RWPE1 (cell line): Measurements from ENCODE around the gene C11orf86.

Source experiments
- CTCF ChIA-PET: fragments of 350-600 bp; sonication (Branson Sonifier 250); formaldehyde crosslinking; extraction: SDS; loops from one replicate; lab custom pipeline; 2021; lab: Yijun Ruan, JAX
- POLR2A ChIA-PET: fragments of 400-600 bp; formaldehyde crosslinking; extraction: SDS; loops from one replicate; lab custom pipeline; 2020; ENCODE audit warnings: antibody characterized with exemption; ENCODE audit not compliant: low non-redundant PET; lab: Yijun Ruan, JAX
- DNase-seq: peaks from one replicate; pipeline ENCODE4 v3.0.0; 2012; ENCODE audit warnings: low spot score
- H3K27ac ChIP-seq: fragments of 450-650 bp; 2 replicates; pipeline ENCODE4 v1.5.1; 2017
- TF ChIP-seq, protein P1 (sequence below): fragments of 450-650 bp; conservative IDR thresholded peaks from 2 replicates; pipeline ENCODE4 v1.5.1; 2017; ENCODE audit warnings: low read depth, mild to moderate bottlenecking

C11orf86 gene

DNA sequence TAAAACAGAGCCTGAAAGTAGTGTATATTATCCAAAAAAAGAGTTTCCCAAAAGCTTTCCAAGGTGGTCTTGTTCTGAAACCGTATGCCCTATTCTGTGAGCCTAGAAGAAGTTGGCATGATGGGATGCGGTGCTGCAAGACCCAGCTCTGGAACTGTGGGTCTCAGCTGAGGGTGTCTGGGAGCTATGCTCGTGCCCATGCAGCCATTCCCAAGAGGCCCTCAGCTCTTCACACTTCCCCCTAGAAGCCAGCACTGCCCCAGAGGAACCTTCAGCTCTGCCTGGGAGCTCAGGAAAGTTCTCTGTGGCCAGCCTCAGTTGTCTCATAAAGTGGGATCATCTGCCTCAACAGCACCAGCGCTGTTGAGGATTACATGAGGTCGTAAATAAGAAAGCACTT is 41.4 kb downstream of the C11orf86 start:
- TF ChIP-seq, protein P1, sequence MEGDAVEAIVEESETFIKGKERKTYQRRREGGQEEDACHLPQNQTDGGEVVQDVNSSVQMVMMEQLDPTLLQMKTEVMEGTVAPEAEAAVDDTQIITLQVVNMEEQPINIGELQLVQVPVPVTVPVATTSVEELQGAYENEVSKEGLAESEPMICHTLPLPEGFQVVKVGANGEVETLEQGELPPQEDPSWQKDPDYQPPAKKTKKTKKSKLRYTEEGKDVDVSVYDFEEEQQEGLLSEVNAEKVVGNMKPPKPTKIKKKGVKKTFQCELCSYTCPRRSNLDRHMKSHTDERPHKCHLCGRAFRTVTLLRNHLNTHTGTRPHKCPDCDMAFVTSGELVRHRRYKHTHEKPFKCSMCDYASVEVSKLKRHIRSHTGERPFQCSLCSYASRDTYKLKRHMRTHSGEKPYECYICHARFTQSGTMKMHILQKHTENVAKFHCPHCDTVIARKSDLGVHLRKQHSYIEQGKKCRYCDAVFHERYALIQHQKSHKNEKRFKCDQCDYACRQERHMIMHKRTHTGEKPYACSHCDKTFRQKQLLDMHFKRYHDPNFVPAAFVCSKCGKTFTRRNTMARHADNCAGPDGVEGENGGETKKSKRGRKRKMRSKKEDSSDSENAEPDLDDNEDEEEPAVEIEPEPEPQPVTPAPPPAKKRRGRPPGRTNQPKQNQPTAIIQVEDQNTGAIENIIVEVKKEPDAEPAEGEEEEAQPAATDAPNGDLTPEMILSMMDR, result no peak
- CTCF ChIA-PET, result no interaction called here
- no peak overlapping the region for H3K27ac ChIP-seq
- POLR2A ChIA-PET, result no interaction called here
- DNase-seq, result no peak

DNA sequence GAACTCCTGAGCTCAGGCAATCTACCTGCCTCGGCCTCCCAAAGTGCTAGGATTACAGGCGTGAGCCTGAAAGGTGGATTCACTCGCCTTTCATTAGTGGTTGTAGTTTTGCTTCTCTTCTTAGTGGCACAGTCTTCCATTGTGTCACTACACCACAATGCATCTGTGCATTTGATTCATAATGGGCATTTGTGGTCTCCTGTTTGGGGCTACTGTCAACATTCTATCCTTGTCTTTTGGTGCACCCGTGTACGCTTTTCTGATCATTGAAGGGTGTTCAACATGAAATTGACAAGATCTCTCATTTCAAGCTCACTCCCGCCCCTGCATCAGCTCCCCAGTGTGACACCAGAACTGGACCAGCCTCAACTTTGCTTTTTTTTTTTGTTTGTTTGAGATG is 45.8 kb downstream of the C11orf86 start:
- TF ChIP-seq, protein P1, result no peak
- no peak for DNase-seq
- H3K27ac ChIP-seq, result peak overlapping the region; percentile 81
- ChIA-PET CTCF (interaction anchor here (0.6 kb wide), 2 partner anchors 58 to 169 kb away, joined by 4 read pairs; no protein-coding TSS in a partner anchor), POLR2A (no interaction called here)

DNA sequence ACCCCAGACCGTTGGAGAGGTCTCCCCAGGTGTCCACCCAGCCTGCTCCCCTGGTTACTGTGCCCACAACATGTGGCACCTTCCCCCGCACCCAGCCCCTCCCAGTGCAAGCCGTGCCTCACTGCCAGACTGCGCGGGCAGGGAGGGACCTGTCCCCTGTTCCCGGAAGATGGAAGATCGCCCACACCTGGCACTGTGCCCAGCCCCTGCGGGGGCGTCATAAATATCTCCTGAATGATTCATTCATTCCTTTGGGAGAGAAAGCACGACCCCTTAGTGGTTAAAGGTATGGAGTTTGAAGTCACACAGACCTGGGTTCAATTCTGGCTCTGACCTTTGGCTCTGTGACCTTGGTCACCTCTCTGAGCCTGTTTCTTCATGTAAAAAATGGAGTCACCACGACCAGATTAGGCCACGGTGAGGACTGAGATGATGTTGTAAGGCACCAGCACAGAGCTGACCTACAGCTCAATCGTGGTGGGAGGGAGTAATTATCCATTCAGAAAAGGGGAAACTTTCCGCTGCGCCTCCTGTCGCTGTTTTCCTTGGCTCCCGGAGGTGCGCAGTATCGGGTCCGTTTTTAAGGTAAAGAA is 47.3 kb downstream of the C11orf86 start:
- H3K27ac ChIP-seq, result peak overlapping the region; percentile 81
- ChIA-PET CTCF (interaction anchor here (0.6 to 1.0 kb wide), 5 partner anchors 22 to 334 kb away, joined by 3 to 6 read pairs (median 3); no protein-coding TSS in a partner anchor), POLR2A (interaction anchor here (0.7 kb wide), 1 partner anchor 27 kb away, joined by 4 read pairs; no protein-coding TSS in a partner anchor)
- peak; percentile 84 for DNase-seq
- TF ChIP-seq, protein P1, result no peak

DNA sequence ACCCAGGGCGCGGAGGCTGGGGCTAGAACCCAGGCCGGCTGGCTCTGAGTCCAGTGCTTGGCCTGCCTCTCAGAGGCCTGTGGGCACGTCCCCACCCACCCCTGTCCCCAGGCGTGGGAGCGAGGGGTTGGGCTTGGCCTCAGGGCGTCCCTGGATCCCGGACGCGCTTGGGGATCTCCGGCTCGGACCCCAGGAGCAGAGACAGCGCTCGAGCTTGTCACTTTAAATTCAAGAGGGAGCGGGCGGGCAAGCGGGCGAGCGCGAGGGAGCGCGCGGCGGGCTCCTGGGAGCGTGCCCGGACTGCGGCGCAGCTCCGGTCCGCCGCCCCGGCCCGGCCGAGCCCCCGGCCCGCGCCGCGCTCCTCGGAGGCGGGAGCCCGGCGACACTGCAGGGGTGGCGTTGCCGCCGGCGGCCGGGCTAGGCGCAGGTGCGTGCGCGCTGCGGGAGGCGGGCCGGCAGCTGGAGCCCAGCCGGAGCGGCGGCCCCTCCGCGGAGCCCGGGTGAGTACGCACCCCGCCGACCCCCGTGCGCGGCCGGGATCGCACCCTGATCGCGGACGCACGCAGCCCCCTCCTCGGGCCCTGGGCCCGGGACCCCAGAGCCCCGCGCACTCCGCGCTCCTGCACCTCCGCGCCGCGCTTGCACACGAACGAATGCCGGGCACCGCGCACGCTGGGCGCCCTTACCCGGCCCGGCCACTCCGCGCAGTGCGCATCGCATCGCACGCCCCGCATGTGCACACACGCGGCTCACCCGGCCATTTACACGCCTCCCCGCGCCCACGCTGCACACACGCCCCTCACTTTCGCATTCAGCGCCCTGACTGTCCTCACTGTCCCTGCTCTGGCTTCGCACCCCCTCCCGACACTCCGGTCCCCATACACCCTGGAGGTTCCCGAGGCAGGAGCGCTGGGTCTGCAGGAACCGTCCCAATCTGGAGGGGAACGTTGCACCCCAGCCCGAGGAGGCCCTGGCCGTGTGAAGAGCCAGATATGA is 48.2 kb downstream of the C11orf86 start, which contains the start of gene SYT12:
Gene SYT12 (plus strand): TSS at position 174 of the 996 bp plus-strand sequence. CDS start 7,011 bp downstream, outside the sequence.
- POLR2A ChIA-PET, result no interaction called here
- no peak for DNase-seq
- peak within 1 kb of the TSS; percentile 81 for H3K27ac ChIP-seq
- TF ChIP-seq, protein P1, result no peak
- CTCF ChIA-PET, result interaction anchor here (0.6 to 0.9 kb wide), 3 partner anchors 30 to 173 kb away, joined by 3 to 4 read pairs (median 3); no protein-coding TSS in a partner anchor

DNA sequence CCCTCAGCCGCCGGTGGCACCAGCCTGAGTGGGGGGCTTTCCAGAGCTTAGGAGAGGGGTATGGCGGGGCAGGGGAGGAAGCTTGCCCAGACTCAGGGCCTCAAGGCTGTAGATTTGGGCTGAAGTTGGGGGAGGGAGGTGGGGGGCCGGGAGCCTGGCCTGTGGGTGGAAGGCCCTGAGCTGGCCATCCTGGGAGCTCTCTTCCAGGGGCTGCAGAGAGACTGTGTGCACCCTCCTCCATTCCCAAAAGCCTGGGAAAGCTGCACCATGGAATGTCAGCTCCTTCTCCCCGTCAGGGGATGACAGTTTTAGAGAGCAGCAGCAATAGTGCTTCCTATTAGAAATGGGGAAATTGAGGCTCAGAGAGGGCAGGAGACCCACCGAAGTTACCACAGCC is 48.9 kb downstream of the C11orf86 start:
- TF ChIP-seq, protein P1, result no peak
- CTCF ChIA-PET, result interaction anchor here (0.6 to 0.9 kb wide), 4 partner anchors 30 to 174 kb away, joined by 3 to 5 read pairs (median 4); no protein-coding TSS in a partner anchor
- no peak for DNase-seq
- POLR2A ChIA-PET, result no interaction called here
- peak overlapping the region; percentile 81 for H3K27ac ChIP-seq

DNA sequence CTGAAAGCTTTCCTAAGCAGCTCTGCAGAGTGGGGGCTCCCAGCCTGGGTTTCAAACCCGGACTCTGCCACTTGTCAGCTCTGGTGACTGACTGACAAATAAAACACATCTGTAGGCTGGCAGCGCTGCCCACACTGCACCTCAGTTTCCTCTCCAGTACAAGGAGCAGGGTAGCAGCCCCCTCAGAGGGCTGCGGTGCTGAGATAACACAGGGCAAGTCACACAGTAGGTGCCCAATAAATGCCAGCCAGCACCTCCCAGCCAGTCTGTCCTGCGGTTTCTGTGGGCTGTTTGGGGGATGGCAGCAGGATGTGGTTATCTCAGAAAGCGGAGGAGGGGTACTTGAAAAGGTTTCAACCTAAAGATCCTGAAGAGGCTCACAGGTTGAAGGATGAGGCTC is 49.3 kb downstream of the C11orf86 start:
- ChIA-PET POLR2A (no interaction called here), CTCF (interaction anchor here (0.6 to 0.9 kb wide), 2 partner anchors 29 to 144 kb away, joined by 3 to 5 read pairs; no protein-coding TSS in a partner anchor)
- DNase-seq, result no peak
- TF ChIP-seq, protein P1, result no peak
- peak overlapping the region; percentile 81 for H3K27ac ChIP-seq
